GM12873 (cell line): ENCODE results near the gene CGN.

ENCODE experiments used
- CTCF ChIP-seq: IDR thresholded peaks from 2 replicates; pipeline ENCODE4 v1.5.1; 2012; ENCODE audit warnings: low read depth, mild to moderate bottlenecking, moderate library complexity, low read length, control low read depth; ENCODE audit not compliant: insufficient read depth; ENCODE audit errors: missing control alignments

Gene CGN

GRCh38 chr1:151476083-151476482 lies 35.1 kb upstream of the CGN start:
- TF ChIP-seq CTCF: no peak

DNA sequence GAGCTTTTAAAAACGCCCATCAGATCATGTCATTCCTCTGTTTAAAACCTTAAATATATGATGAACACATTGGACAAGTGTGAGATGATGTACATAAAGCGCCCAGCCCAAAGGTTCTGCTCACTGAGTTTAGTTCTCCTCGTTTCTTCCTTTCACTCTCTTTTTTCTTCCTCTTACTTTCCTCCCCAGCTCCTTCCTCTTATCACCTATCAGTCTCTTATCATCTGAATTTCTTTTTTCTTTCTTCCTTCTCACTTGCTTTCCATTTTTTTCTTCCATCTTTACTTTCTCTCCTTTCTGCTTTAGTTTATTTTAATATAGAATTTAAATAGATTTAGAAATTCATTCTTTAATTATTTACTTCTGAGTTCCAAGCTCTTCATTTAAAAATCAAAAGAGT lies 34.1 kb upstream of the CGN start:
- TF ChIP-seq CTCF: no peak

- no peak for TF ChIP-seq CTCF
These were observed 32.9 kb upstream of the CGN start for GRCh38 chr1:151478140-151478812.

GRCh38 chr1:151478923-151479322 lies 32.3 kb upstream of the CGN start:
- no peak for TF ChIP-seq CTCF

GRCh38 chr1:151479462-151479861 lies 31.7 kb upstream of the CGN start:
- no peak for TF ChIP-seq CTCF

DNA sequence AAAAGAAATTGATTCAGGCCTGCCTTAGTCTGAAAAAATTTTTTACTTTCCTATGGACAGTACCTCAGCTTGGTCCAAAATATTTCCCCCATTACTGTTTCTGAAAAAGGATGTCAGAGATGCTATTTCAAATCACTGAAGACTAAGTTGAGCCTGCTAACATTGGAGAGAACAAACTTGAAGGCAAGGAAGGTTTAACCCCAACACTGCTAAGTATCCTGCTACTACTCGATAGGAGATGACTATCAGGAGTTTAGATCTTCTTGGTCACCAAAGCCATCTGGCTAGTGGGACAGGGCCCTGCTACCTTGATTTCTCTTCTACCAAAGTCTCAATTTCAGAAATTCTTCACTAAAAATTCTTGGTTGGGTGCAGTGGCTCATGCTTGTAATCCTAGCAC lies 29.2 kb upstream of the CGN start:
- TF ChIP-seq CTCF: no peak

- TF ChIP-seq CTCF: no peak
These were observed 25.4 kb upstream of the CGN start for GRCh38 chr1:151485685-151486255.

- TF ChIP-seq CTCF: no peak
These were observed 24.6 kb upstream of the CGN start for GRCh38 chr1:151486557-151486956.
